ENCODE results near the gene PHC2. TPM values are rescaled to one million over a fixed set of nuclear protein-coding genes. Genes with fewer than 3 reads are reported as not detected.

PHC2 gene
- total and polyA plus RNA-seq, 2 of the 13 experiments (the other 11 are each of a cell fraction or from before 2014, with no cell fraction given) = 52.5 to 84.9 TPM

DNA sequence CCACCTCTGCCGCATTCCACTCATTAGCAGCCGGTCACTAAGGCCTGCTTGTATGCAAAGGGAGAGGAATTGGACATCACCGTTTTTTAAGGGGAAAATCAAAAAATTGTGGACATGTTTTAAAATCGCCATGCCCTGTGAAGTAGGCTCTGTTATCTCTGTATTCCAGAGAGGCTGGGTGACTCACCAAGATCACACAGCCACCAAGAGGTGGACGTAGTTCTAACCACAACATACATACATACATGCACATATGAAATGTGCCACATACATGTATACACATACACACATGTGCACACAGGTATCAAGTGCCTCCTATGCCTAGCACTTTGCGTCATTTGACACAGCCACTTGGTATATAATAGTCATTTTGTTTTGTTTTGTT, 25.6 kb upstream of the PHC2 start (continued):
- TF ChIP-seq, protein P1, sequence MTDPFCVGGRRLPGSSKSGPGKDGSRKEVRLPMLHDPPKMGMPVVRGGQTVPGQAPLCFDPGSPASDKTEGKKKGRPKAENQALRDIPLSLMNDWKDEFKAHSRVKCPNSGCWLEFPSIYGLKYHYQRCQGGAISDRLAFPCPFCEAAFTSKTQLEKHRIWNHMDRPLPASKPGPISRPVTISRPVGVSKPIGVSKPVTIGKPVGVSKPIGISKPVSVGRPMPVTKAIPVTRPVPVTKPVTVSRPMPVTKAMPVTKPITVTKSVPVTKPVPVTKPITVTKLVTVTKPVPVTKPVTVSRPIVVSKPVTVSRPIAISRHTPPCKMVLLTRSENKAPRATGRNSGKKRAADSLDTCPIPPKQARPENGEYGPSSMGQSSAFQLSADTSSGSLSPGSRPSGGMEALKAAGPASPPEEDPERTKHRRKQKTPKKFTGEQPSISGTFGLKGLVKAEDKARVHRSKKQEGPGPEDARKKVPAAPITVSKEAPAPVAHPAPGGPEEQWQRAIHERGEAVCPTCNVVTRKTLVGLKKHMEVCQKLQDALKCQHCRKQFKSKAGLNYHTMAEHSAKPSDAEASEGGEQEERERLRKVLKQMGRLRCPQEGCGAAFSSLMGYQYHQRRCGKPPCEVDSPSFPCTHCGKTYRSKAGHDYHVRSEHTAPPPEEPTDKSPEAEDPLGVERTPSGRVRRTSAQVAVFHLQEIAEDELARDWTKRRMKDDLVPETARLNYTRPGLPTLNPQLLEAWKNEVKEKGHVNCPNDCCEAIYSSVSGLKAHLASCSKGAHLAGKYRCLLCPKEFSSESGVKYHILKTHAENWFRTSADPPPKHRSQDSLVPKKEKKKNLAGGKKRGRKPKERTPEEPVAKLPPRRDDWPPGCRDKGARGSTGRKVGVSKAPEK (CRISPR knock-in tag; IDR thresholded peaks at IDR 0.05; ENCODE audit: borderline replicate concordance) = no peak
- TF ChIP-seq HDAC1 (CRISPR knock-in tag; IDR thresholded peaks at IDR 0.05) = no peak

DNA sequence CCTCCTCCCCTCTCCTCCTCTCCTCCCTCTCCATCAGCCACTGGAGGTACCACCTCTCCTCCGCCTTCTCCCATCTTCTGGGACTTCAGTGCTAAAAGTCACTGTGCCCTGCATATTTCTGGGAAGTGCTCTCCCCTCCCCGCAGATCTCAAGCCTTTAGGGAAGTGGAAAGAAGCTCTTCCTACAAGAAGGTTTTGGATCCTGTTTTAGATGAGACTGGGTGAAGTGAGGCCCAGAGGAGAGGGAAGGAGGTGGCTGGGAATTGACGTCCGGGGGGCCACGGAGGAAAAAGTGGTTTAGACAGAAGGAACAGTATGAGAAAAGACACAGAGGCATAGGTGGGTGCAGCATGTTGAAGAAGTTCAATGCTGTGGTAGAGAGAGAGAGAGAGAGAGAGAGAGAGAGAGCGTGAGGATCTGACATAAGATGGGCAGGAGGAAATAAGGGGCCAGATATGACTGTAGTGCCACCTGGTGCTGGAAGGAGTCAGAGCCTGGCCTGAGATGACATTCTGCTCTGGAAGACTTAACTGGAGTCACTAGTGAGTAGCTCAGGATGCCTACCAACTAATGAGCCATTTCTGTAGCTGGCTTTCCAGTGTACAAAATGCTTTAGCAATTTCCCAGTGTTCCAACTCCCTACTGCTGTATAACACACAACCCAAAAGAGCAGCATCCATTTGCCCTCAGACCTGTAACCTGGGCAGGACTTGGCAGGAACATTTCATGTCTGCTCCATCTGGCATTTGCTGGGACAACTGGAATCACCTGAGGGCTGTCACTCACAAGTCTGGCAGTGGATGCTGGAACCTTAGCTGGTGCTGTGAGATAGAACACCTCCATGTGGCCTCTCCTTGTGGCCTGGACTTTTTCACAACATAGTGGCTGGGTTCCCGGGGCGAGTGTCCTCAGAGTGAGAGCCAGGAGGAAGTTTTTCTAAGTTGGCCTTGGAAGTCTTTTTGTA, 24.9 kb upstream of the PHC2 start:
- intact Hi-C loops (cut with micrococcal nuclease; ENCODE audit: unreplicated experiment) = loop anchor here (2.0 to 5.0 kb wide), 2 partner anchors 159 to 237 kb away; no protein-coding TSS in a partner anchor
- FAIRE-seq (peak; percentile 73), ATAC-seq (peak; percentile 85)
- no peak for TF ChIP-seq ZNF7 (CRISPR knock-in tag; IDR thresholded peaks at IDR 0.05)
- TF ChIP-seq ZNF235 (CRISPR knock-in tag; IDR thresholded peaks at IDR 0.05; ENCODE audit: borderline replicate concordance) = no peak
- TF ChIP-seq, protein P2, sequence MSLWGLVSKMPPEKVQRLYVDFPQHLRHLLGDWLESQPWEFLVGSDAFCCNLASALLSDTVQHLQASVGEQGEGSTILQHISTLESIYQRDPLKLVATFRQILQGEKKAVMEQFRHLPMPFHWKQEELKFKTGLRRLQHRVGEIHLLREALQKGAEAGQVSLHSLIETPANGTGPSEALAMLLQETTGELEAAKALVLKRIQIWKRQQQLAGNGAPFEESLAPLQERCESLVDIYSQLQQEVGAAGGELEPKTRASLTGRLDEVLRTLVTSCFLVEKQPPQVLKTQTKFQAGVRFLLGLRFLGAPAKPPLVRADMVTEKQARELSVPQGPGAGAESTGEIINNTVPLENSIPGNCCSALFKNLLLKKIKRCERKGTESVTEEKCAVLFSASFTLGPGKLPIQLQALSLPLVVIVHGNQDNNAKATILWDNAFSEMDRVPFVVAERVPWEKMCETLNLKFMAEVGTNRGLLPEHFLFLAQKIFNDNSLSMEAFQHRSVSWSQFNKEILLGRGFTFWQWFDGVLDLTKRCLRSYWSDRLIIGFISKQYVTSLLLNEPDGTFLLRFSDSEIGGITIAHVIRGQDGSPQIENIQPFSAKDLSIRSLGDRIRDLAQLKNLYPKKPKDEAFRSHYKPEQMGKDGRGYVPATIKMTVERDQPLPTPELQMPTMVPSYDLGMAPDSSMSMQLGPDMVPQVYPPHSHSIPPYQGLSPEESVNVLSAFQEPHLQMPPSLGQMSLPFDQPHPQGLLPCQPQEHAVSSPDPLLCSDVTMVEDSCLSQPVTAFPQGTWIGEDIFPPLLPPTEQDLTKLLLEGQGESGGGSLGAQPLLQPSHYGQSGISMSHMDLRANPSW (CRISPR knock-in tag; IDR thresholded peaks at IDR 0.05; ENCODE audit: borderline replicate concordance) = no peak
- TF ChIP-seq PAWR (CRISPR knock-in tag; IDR thresholded peaks at IDR 0.05; ENCODE audit: borderline replicate concordance) = no peak
- TF ChIP-seq, protein P3, sequence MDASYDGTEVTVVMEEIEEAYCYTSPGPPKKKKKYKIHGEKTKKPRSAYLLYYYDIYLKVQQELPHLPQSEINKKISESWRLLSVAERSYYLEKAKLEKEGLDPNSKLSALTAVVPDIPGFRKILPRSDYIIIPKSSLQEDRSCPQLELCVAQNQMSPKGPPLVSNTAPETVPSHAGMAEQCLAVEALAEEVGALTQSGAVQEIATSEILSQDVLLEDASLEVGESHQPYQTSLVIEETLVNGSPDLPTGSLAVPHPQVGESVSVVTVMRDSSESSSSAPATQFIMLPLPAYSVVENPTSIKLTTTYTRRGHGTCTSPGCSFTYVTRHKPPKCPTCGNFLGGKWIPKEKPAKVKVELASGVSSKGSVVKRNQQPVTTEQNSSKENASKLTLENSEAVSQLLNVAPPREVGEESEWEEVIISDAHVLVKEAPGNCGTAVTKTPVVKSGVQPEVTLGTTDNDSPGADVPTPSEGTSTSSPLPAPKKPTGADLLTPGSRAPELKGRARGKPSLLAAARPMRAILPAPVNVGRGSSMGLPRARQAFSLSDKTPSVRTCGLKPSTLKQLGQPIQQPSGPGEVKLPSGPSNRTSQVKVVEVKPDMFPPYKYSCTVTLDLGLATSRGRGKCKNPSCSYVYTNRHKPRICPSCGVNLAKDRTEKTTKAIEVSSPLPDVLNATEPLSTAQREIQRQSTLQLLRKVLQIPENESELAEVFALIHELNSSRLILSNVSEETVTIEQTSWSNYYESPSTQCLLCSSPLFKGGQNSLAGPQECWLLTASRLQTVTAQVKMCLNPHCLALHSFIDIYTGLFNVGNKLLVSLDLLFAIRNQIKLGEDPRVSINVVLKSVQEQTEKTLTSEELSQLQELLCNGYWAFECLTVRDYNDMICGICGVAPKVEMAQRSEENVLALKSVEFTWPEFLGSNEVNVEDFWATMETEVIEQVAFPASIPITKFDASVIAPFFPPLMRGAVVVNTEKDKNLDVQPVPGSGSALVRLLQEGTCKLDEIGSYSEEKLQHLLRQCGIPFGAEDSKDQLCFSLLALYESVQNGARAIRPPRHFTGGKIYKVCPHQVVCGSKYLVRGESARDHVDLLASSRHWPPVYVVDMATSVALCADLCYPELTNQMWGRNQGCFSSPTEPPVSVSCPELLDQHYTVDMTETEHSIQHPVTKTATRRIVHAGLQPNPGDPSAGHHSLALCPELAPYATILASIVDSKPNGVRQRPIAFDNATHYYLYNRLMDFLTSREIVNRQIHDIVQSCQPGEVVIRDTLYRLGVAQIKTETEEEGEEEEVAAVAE (CRISPR knock-in tag; IDR thresholded peaks at IDR 0.05; ENCODE audit: borderline replicate concordance) = no peak
- TF ChIP-seq SAFB2 (CRISPR knock-in tag; IDR thresholded peaks at IDR 0.05; ENCODE audit: borderline replicate concordance, low read depth) = no peak
- TF ChIP-seq MTF1 (CRISPR knock-in tag; IDR thresholded peaks at IDR 0.05) = no peak
- TF ChIP-seq LCORL (IDR thresholded peaks at IDR 0.05) = no peak
- TF ChIP-seq LCORL (CRISPR knock-in tag; IDR thresholded peaks at IDR 0.05) = no peak

More for the DNA sequence above, 24.9 kb upstream of the PHC2 start:
- no peaks in the 10 kb centered on the region for H3K79me2 ChIP-seq (ENCODE audit: insufficient read depth, low read length)
- H3K4me3 ChIP-seq (replicated peaks in 1 of 3; ENCODE audit: insufficient read depth in 1 of 3, low read depth in 2 of 3, low read length in 3 of 3) = no peak overlapping the region
- POLR2A ChIA-PET = no interaction called here
- H3K36me3 ChIP-seq (replicated peaks in 1 of 2; ENCODE audit: control insufficient read depth in 1 of 2, insufficient read depth in 2 of 2, low read length in 2 of 2) = no peaks in the 10 kb centered on the region
- no TSS peak for BruUV-seq (replicated peaks)
- no peak overlapping the region for H3K4me2 ChIP-seq (ENCODE audit: low read depth, low read length)
- CTCF ChIA-PET (ENCODE audit: low intra/inter-chr PET ratio, low total read pairs) = no interaction called here
- H2AFZ ChIP-seq (ENCODE audit: low read length) = no peak overlapping the region
- in situ Hi-C loops (cut with HindIII; ENCODE audit: extremely low pct_ligation_motif_present, low pct_unique_long_range_greater_than_20kb) = no loop called here
- WGBS (ENCODE audit: low lambda C conversion rate) = 10% methylated on average over 7 of the region's 8 CpGs
- DNase-seq (ENCODE audit: low spot score) = peak; percentile 26
- peaks cover 0 to 14% of the 10 kb centered on the region in 2 experiments; a peak in 1 of 5 replicates for H3K27me3 ChIP-seq (ENCODE audit: control insufficient read depth in 1 of 2, insufficient read depth in 2 of 2, low read length in 2 of 2)
- H3K9me3 ChIP-seq (ENCODE audit: low read length) = no peaks in the 10 kb centered on the region
- H3K27ac ChIP-seq (ENCODE audit: extremely low read length, insufficient read depth, low read length) = no peak overlapping the region
- no peak overlapping the region for H3K9ac ChIP-seq (ENCODE audit: insufficient read depth, low read depth, low read length)
- H3K4me1 ChIP-seq (ENCODE audit: insufficient read depth, low read length) = no peaks in the 10 kb centered on the region
- no peaks in the 10 kb centered on the region for H4K20me1 ChIP-seq (ENCODE audit: insufficient read depth, low read length)

Measured in HepG2 (cell line).